Measurements from ENCODE around the gene RFLNA.

- TF ChIP-seq, protein P1, sequence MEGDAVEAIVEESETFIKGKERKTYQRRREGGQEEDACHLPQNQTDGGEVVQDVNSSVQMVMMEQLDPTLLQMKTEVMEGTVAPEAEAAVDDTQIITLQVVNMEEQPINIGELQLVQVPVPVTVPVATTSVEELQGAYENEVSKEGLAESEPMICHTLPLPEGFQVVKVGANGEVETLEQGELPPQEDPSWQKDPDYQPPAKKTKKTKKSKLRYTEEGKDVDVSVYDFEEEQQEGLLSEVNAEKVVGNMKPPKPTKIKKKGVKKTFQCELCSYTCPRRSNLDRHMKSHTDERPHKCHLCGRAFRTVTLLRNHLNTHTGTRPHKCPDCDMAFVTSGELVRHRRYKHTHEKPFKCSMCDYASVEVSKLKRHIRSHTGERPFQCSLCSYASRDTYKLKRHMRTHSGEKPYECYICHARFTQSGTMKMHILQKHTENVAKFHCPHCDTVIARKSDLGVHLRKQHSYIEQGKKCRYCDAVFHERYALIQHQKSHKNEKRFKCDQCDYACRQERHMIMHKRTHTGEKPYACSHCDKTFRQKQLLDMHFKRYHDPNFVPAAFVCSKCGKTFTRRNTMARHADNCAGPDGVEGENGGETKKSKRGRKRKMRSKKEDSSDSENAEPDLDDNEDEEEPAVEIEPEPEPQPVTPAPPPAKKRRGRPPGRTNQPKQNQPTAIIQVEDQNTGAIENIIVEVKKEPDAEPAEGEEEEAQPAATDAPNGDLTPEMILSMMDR (conservative IDR thresholded peaks at IDR 0.05; ENCODE audit: low read length) = no peak
- no peak for TF ChIP-seq EZH2phosphoT487 (IDR thresholded peaks at IDR 0.05; ENCODE audit: borderline replicate concordance)
These were observed 45.4 kb downstream of the RFLNA start for GRCh38 chr12:124340080-124340900.
